Mononuclear cell (primary cell): ENCODE data around the gene CORO7. TPM values are rescaled to one million over a fixed set of nuclear protein-coding genes. Genes with fewer than 3 reads are reported as not detected.

ENCODE experiments used
- H3K27me3 ChIP-seq: 2 replicates; pipeline ENCODE4 v1.6.0; 2011; ENCODE audit warnings: low read length, control low read depth; ENCODE audit not compliant: insufficient read depth
- H3K4me1 ChIP-seq: 2 replicates; pipeline ENCODE4 v1.5.1; 2011; ENCODE audit warnings: mild to moderate bottlenecking, low read length, control low read depth; ENCODE audit not compliant: insufficient read depth
- H3K4me3 ChIP-seq: 2 replicates; pipeline ENCODE4 v1.5.1; 2011; ENCODE audit warnings: mild to moderate bottlenecking, low read length, moderate library complexity
- H3K9me3 ChIP-seq: 2 replicates; pipeline ENCODE4 v1.5.1; 2011; ENCODE audit warnings: low read depth, mild to moderate bottlenecking, control low read depth, low read length
- total RNA-seq: library from RNA; depleted of rRNA; stranded (reverse); fragments of >200 nt; gene quantifications from one replicate; pipeline ENCODE4 v1.2.3, GENCODE V29; 2012

The CORO7 gene
- total RNA-seq, 1 donor: 235 TPM

DNA sequence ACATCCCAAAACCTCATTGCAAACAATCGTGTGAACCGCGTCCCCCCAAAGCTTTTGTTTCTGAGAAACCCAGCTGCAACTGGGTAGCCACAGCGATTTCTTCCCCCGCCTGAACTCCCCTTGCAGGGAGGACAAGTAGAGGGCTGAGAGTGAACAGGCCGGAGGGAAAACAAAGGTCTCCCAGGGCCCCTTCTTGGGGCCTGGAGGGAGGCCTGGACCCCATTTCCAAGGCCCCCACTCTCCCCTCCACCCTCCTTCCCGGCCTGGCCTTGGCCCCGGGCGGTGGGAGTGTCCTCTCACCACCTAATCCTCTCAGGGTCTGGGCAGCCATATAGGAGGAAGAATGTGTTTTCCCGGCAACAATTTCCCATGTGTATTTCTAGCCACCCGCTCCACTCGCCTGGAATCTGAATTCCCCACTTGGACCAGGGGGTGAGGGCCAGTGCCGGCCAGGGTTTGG lies 97.9 kb downstream of the CORO7 start:
- Histone ChIP-seq H3K4me1 (peaks cover 27% of the 10 kb centered on the region), H3K27me3 (peaks cover 25% of the 10 kb centered on the region), H3K4me3 (no peak overlapping the region), H3K9me3 (no peaks in the 10 kb centered on the region)

DNA sequence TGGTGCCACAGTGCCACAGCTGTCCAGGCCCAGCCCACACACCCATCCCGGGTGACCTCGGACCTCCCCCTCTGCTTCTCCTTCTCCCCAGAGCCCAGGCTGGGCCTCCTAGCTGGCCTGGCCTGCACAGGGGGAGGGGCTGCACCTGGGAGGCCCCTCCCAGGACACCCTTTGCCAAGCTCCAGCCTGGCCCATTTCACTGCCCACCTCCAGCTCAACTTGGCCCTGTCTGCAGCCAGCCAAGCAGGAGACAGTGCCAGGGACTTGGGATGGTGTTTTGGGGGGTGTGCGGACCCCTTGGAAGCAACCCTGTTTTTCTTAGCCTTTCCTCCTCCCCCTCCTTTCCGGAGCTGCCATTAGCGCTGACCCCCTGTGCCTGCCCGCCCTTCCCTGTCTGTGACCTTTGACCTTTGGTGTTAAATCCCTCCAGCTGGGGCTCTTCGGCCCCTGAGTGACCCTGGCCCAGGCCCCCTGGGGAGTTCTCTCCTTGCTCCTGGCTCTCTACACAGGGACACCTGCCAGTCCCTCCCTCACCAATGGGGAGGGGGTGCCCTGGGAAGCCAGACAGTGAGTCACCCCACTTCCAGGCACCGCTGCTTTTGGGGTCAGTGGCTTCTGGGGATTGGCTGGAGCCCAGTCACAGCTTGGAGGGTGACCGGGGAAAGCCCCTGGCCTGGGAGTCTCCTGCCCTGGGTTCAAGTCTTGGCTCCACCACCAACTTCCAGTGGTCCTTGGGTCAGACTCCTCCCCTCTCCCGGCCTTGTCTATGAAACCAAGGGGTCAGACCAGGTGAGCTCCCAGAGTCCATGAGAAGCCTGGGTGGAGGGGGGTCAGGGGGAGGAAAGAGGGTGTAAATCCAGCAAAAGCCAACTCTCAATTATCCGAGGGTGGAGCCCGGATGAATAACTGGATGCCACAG lies 98.6 kb downstream of the CORO7 start:
- Histone ChIP-seq H3K9me3 (no peaks in the 10 kb centered on the region), H3K4me1 (peaks cover 27% of the 10 kb centered on the region), H3K27me3 (peaks cover 31% of the 10 kb centered on the region), H3K4me3 (no peak overlapping the region)

DNA sequence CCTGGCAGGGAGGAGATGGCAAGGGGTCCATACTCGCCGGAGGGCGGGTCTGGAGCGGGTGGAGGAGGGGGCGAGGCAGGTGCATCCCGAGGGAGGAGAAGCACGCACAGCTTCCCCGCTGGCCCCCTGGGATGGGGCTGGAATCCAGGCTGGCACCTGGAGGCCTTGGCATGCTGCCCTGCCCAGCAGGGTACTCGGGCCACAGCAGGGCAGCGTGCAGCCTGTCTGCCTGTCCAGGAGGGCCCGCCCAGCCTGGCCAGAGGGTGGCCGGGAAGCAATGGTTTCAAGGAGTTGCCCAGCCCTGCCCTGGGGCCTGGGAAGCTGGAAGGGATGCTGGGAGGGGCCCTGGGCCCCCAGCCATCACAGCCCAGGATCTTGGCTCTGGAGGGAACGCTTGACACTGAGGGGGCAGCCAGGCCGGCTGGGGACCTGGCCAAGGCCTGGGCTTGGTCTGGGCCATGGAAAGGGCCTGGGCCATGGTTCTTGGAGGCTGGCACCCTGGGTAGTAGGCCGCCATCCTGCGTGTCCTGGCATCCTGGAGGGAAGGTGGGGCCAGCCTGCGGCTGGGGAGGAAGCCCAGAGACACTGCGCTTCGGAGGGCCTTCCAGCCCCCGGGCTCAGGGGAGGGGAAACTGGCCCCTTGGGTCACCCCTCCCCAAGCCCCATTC lies 99.4 kb downstream of the CORO7 start:
- Histone ChIP-seq H3K4me1 (peaks cover 27% of the 10 kb centered on the region), H3K9me3 (no peaks in the 10 kb centered on the region), H3K27me3 (peaks cover 31% of the 10 kb centered on the region), H3K4me3 (no peak overlapping the region)

DNA sequence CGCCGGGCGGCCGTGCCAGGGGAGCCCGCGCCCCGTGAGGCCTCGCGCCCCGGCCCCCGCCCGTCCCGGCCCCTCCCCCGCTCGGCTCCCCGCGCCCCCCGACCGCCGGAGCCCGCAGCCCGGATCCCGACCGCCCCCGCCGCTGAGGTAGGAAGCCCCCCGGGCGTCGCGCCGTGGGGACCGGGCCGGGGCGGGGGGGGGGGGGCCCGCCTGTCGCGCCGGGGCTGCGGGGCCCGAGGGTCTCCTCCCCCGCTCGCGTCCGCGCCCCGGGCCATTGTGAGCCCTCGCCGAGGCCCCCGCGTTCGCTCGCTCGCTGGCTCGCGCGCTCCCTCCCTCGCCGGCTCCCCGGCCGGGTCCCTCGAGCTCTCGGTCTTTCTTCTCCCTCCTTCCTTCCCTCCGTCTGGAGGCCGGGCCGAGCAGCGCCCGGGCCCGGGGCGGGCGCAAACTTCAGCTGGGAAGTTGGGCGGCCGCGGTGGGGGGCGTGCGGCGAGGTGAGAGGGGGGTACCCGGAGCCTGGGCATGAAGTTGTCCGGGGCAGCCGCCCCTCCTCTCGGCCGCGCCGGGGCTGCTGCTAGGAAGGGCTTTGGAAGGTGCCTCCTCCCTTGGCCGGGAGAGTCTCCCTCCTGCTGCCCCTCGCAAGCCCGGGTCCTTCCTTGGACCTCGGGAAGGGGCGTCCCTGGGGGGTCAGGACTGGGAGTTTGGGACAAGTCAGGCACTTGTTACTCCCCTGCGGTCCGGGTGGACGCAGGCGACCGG lies 100.1 kb downstream of the CORO7 start:
- Histone ChIP-seq H3K9me3 (no peaks in the 10 kb centered on the region), H3K27me3 (peaks cover 31% of the 10 kb centered on the region), H3K4me1 (peaks cover 27% of the 10 kb centered on the region), H3K4me3 (no peak overlapping the region)

DNA sequence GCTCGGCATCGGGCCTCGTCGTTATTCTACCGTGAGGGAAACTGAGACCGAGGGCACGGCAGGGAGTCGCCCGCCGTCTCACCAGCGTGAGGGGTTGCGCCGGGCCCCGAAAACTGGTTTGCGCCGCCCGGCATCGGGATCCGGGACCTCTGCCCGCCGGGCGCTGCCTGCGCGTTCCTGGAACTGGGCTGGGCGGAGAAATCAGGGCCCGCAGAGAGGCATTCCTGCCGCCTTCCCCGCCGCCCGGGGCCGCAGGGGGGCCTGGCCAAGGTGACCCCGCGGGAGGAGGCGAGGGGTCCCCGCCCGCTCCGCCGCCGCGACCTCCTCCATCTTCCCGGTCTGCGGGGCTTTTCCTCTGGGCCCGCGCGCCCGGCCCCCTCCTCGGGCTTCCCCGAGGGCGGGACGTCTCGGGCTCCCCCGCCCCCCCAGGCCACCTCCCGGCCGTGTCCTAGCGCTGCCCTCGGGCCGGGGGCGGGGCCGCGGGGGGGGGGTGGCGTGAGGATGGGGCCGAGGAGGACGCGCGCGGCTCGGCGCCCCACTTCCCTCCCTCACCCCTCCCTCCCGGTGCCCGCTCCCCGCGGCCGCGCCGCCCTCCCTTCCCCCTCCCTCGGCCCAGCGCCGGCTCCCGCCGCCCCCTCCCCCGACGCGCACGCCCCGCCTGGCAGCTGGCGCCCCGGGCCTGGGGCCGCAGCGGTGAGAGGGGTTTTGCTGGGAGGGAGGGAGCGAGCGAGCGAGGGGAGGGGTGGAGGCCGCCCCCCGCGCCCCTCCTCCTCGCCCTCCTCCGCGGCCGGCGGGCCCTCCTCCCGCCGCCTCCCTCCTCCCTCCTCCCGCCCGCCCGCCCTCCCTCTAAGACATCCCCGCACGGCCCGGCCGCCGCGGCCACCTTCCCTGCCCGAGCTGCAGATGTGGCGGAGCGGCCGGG lies 100.9 kb downstream of the CORO7 start, which contains the start of gene GLIS2:
TSS of gene GLIS2 (plus strand) at position 882 of the 922 bp plus-strand sequence. CDS start 16,214 bp downstream, outside the sequence.
- peaks cover 31% of the 10 kb centered on the region for H3K27me3 ChIP-seq
- peaks cover 27% of the 10 kb centered on the region for H3K4me1 ChIP-seq
- H3K9me3 ChIP-seq: no peaks in the 10 kb centered on the region
- no peak within 1 kb of the TSS for H3K4me3 ChIP-seq

DNA sequence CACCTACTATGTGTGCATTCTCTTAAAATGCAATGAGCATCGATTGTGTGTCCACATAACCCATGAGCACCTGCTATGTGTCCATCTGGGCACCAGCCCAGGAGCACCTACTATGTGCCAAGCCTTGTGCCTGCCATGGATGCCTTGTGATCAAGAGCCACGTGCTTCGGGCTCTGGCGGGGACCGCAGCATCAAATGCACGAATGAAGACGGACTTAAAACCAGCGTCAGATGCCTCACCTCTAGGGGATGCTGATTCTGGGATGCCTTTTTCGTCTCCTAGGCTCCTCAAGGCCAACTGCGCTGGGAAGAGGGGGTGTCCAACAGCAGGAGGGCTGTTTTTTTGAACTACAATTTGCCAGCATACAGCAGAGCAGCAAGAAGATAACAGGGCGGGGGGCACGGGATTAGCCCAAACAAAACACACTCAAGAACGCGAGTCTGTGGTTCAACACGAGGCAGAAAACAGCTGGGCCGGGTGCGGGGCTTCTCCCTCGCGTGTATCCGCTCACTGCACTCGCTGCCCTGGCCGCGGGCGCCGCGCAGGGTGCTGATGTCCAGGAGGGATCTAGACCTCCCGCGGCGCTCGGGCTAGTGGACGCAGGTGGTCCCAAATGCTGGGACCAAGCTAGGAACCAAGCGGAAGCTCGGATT lies 101.7 kb downstream of the CORO7 start:
- H3K4me1 ChIP-seq: peaks cover 26% of the 10 kb centered on the region
- no peak overlapping the region for H3K4me3 ChIP-seq
- peaks cover 31% of the 10 kb centered on the region for H3K27me3 ChIP-seq
- H3K9me3 ChIP-seq: no peaks in the 10 kb centered on the region

DNA sequence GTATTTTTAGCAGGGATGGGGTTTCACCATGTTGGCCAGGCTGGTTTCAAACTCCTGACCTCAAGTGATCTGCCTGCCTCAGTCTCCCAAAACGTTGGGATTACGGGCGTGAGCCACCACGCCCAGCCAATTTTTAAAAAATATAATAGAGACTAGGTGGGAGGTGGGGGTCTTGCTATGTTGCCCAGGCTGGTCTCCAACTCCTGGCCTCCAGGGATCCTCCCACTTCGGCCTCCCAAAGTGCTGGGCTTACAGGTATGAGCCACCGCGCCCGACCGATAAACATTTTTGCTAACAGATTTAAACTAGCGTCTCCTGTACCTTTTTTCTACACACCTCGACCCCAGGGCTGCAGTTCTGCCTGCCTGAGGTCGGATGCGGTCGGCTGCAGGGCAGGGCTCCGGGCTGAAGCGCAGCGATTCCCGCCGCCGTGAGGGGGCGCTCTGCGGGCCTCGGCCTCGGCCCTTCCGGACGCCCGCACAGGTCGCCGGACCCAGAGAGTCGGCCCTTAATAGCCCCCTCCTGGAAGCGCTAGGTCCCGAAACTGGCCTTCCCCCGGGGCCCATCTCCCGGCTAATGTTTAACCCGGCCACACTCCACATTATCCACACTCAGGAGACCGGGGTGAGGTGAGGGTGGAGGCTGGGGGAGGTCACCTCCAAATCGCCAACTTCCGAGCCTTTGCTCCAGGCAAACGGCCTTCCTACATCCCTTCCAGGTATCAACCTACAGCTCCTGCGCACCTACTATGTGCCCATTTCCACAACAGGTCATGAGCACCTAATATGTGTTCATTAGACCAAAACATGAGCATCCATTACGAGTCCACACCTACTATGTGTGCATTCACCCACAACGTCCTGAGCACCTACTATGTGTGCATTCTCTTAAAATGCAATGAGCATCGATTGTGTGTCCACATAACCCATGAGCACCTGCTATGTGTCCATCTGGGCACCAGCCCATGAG lies 102.5 kb downstream of the CORO7 start:
- Histone ChIP-seq H3K4me1 (peaks cover 19% of the 10 kb centered on the region), H3K4me3 (no peak overlapping the region), H3K9me3 (no peaks in the 10 kb centered on the region), H3K27me3 (peaks cover 31% of the 10 kb centered on the region)

DNA sequence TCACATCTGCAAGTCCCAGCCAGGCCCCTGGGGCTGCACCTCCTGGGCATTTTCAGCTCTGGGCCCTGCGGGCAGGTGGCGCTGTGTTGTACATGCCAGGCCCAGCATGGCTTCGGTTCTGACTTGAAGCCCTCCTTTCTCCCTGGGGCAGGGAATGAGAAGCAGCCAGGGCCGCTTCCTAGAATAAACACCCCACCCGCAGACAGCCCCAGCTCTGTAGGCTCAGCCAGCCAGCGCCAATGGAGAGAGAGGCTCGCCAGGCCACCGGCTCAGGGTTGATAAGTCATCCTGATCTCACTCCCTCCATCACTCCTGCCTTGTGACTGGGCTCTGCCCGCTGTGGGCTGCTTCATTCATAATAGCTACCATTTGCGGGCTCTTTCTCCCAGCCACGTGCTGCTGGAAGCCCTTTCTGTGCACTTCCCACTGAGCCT lies 106.5 kb downstream of the CORO7 start:
- H3K4me1 ChIP-seq: peaks cover 31% of the 10 kb centered on the region
- peaks cover 19% of the 10 kb centered on the region for H3K27me3 ChIP-seq
- H3K9me3 ChIP-seq: no peaks in the 10 kb centered on the region
- H3K4me3 ChIP-seq: no peak overlapping the region

DNA sequence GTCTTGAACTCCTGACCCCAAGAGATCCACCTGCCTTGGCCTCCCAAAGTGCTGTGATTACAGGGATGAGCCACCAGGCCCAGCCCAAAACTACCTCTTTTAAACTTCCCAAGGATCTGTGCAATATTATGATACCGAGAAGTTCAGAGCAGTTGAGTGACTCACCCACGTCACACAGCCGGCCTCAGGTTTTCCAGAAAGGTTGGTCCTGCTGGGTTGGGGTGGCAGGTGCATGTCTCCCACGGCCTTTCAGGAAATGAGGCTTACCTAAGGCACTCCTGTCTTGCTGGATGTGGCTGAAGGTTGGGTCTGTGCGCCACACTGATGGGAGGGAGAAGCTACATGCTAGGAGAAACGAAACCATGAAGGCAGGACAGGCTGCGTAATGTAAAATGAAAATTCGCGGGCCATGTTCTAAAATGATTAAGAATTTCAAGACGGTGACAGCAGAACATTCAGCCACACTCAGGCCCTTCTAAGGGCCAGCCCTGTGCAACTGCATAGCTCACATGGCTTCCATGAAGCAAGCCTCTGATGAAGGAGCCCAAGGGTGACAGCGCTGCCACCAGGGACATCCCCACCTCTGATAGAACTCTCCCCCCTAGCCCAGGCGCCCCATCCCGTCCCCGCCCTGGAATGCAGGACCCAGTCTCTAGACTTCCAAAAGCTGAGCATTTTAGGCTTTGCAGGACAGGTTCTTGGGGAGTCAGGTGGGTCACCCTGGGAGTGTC lies 107.1 kb downstream of the CORO7 start:
- Histone ChIP-seq H3K4me3 (no peak overlapping the region), H3K27me3 (peaks cover 14% of the 10 kb centered on the region), H3K9me3 (no peaks in the 10 kb centered on the region), H3K4me1 (peaks cover 27% of the 10 kb centered on the region)

DNA sequence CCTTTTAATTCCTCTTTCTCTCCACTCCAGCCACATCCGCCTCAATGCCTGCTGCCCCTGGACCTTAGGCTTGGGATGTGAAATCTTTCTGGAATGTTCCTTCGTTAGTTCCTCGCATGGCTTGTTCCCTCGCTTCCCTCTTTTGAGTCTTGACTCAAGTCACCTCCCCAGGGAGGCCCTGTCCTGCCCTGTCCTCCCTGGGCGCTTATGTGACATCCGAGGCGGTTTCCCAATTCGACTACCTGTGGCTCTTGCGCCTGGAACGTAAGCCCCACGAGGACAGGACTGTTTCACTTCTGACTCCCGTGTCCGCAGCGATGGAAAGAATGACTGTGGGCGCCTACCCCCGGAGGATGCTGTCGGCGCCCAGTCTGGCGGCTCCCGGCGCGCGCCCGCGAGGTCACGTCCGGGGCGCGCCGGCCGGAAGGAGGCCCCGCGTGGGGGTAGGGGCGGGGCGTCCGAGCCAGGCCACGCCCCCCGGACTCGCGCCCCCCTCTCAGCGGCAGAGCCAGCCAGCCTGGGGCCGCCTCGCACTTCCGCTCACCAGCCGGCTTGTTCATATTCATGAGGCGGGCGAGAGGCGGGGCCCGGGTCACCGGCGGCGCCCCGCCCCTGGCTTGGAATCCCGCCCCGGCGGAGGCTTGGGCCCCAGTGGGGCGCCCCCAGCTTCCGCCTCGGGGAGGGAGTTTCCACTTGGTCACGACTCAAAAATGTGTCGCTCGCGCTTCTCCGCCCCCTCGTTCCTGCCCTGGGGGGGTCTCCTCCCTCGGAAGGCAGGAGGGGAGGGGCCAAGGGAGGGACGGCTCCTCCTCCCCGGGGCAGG lies 109.0 kb downstream of the CORO7 start:
- Histone ChIP-seq H3K4me1 (peaks cover 23% of the 10 kb centered on the region), H3K27me3 (no peaks in the 10 kb centered on the region), H3K4me3 (peak overlapping the region; percentile 45), H3K9me3 (no peaks in the 10 kb centered on the region)

DNA sequence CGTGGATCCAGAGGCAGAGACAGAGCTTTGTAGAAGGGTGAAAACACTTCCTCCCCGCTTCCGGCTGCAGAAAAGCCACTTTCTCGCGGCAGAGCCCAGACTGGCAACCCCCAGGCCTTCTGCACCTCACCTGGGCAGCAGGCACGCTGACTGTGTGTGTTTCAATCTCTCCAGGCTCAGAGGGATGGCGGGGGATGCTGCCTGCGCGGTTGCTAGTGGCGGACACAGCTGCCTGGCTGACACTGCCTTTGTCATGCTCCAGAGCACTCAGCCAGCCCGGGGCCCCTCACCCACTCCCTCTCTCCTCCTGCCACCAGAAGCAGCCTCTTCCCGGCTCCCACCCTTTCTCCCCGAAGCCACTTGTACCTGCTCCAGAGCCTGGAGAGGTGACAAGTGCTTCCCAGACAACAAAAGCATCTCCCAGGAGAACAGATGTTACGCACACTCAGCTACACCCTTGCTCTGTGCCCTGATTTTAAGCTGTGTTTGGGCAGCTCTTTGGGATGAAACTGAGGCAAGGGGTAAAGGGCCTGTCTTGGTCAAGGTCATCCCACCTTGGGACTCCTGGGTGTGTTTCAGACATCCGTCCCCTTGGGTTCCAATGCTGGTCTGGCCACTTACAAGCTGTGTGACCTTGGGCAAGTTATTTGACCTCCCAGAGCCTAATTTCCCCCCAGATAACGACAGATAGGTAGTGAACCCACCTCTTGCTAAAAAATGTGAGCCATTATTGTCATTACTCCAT lies 109.8 kb downstream of the CORO7 start:
- Histone ChIP-seq H3K27me3 (no peaks in the 10 kb centered on the region), H3K4me1 (peaks cover 23% of the 10 kb centered on the region), H3K9me3 (no peaks in the 10 kb centered on the region), H3K4me3 (peak overlapping the region; percentile 45)
